Measurements from ENCODE around the gene JAK1. TPM values are rescaled to one million over a fixed set of nuclear protein-coding genes. Genes with fewer than 3 reads are reported as not detected.
A peak's percentile ranks its signal among the peaks of the same experiment; 100 is the strongest.

The JAK1 gene
- total RNA-seq, 3 donors from 2014 or later (not counting 1 experiment from before 2014, with no cell fraction given): 507 to 626 (median 526) TPM

DNA sequence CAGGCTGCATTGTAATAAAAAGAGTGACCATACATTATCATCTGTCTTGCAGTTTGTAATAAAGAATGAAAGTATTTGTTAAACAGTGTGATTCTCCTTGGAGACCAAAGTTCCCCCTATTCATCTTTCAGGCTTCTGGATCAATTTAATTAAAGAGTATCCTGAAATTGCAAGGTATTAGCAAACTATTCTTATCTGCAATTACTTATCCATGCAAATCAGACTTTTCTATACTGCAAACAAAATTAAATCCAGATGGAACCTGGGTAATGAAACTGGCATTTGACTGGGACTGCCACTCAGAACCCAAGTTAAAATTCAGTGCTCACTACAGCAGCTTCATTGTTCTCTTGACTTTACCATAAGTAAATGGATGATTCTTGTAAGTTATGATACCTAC, 37.1 kb downstream of the JAK1 start:
- H3K9me3 Mint-ChIP-seq: no peaks in the 10 kb centered on the region
- H3K4me1 Mint-ChIP-seq: peaks cover 96 to 97% of the 10 kb centered on the region in 2 donors
- no peaks in the 10 kb centered on the region for H3K36me3 Mint-ChIP-seq
- no peaks in the 10 kb centered on the region for H3K27me3 Mint-ChIP-seq (ENCODE audit: low read depth in 2 of 2)
- H3K4me3 Mint-ChIP-seq: peak overlapping the region; percentile 37
- H3K27me3 ChIP-seq (ENCODE audit: control insufficient read depth, insufficient read depth, low read length): no peaks in the 10 kb centered on the region
- peaks cover 6% of the 10 kb centered on the region for H3K36me3 ChIP-seq (ENCODE audit: control insufficient read depth, insufficient read depth, low read length)
- DNase-seq (no peak), ATAC-seq (no peak)
- H3K27ac ChIP-seq (ENCODE audit: low read length): no peak overlapping the region
- peak overlapping the region; percentile 84 to 93 for H3K27ac Mint-ChIP-seq
- no peak overlapping the region for H3K4me3 ChIP-seq (ENCODE audit: low read length)
- intact Hi-C loops (cut with micrococcal nuclease): loop anchor here (2.0 kb wide), 1 partner anchor 20 kb away; no protein-coding TSS in a partner anchor
- peaks cover 63% of the 10 kb centered on the region for H3K4me1 ChIP-seq (ENCODE audit: control insufficient read depth, insufficient read depth, low read length)
- no peaks in the 10 kb centered on the region for H3K9me3 ChIP-seq (ENCODE audit: control insufficient read depth, insufficient read depth, low read length)
- TF ChIP-seq, protein P1, sequence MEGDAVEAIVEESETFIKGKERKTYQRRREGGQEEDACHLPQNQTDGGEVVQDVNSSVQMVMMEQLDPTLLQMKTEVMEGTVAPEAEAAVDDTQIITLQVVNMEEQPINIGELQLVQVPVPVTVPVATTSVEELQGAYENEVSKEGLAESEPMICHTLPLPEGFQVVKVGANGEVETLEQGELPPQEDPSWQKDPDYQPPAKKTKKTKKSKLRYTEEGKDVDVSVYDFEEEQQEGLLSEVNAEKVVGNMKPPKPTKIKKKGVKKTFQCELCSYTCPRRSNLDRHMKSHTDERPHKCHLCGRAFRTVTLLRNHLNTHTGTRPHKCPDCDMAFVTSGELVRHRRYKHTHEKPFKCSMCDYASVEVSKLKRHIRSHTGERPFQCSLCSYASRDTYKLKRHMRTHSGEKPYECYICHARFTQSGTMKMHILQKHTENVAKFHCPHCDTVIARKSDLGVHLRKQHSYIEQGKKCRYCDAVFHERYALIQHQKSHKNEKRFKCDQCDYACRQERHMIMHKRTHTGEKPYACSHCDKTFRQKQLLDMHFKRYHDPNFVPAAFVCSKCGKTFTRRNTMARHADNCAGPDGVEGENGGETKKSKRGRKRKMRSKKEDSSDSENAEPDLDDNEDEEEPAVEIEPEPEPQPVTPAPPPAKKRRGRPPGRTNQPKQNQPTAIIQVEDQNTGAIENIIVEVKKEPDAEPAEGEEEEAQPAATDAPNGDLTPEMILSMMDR (IDR thresholded peaks at IDR 0.05): no peak

DNA sequence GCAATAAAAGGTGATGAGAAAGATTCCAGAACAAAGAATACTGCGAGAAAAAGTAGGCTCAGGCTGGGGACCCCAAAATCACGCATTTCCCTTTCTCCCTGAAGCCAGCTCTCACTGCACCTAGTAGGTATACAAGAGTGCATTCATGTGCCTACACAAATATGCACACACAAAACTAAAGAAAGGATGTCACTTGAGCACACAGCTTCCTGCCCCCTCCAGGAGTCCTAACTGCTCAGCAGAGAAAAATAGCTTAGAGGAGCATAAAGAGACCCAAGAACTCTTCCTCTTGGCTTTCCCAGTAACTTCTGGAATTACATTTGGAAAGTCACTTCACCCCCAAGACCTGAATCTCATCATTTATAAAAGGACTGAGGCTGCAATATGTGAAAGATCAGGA, 38.0 kb downstream of the JAK1 start:
- Mint-ChIP-seq H3K27ac (peak overlapping the region; percentile 84 to 93), H3K36me3 (no peaks in the 10 kb centered on the region), H3K4me1 (peaks cover 95 to 97% of the 10 kb centered on the region in 2 donors), H3K27me3 (ENCODE audit: low read depth in 2 of 2) (no peaks in the 10 kb centered on the region), H3K4me3 (peak overlapping the region; percentile 68), H3K9me3 (no peaks in the 10 kb centered on the region)
- peaks cover 60% of the 10 kb centered on the region for H3K4me1 ChIP-seq (ENCODE audit: control insufficient read depth, insufficient read depth, low read length)
- H3K36me3 ChIP-seq (ENCODE audit: control insufficient read depth, insufficient read depth, low read length): peaks cover 6% of the 10 kb centered on the region
- 77% methylated on average over 2 of the region's 2 CpGs for WGBS (ENCODE audit: insufficient coverage)
- no peak overlapping the region for H3K4me3 ChIP-seq (ENCODE audit: low read length)
- ATAC-seq (no peak), DNase-seq (no peak)
- TF ChIP-seq, protein P1 (IDR thresholded peaks at IDR 0.05): no peak
- H3K9me3 ChIP-seq (ENCODE audit: control insufficient read depth, insufficient read depth, low read length): no peaks in the 10 kb centered on the region
- no peaks in the 10 kb centered on the region for H3K27me3 ChIP-seq (ENCODE audit: control insufficient read depth, insufficient read depth, low read length)
- peak overlapping the region; percentile 25 for H3K27ac ChIP-seq (ENCODE audit: low read length)
- intact Hi-C loops (cut with micrococcal nuclease): loop anchor here (2.0 kb wide), 1 partner anchor 20 kb away; no protein-coding TSS in a partner anchor

DNA sequence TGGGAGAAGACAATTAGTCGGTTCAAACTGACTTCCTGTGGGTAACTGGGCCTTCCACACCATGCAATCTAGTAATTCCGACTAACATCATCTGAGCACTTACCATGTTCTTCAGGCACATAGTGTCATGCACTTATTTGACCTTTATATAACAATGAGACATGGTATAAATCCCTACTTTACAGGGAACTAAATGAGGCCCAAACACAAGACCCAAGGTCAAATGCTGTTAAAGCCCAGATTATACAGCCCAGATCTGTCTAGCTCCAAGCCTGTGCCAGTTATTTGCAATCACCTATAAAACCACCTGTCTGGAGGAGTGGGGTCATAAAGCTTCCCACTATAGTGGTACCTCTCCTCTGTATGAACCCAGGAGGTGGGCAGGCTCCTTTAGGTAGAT, 40.8 kb downstream of the JAK1 start:
- intact Hi-C loops (cut with micrococcal nuclease): loop anchor here (2.0 kb wide), 1 partner anchor 13 kb away; no protein-coding TSS in a partner anchor
- H3K4me3 Mint-ChIP-seq: peak overlapping the region; percentile 85
- H3K4me1 Mint-ChIP-seq: peaks cover 99 to 100% of the 10 kb centered on the region in 2 donors
- H3K36me3 Mint-ChIP-seq: no peaks in the 10 kb centered on the region
- TF ChIP-seq, protein P1 (IDR thresholded peaks at IDR 0.05): no peak
- Histone ChIP-seq H3K4me1 (ENCODE audit: control insufficient read depth, insufficient read depth, low read length) (peaks cover 60% of the 10 kb centered on the region), H3K27ac (ENCODE audit: low read length) (peak overlapping the region; percentile 15), H3K27me3 (ENCODE audit: control insufficient read depth, insufficient read depth, low read length) (no peaks in the 10 kb centered on the region), H3K4me3 (ENCODE audit: low read length) (no peak overlapping the region), H3K36me3 (ENCODE audit: control insufficient read depth, insufficient read depth, low read length) (peaks cover 5% of the 10 kb centered on the region), H3K9me3 (ENCODE audit: control insufficient read depth, insufficient read depth, low read length) (no peaks in the 10 kb centered on the region)
- DNase-seq (no peak), ATAC-seq (no peak)
- H3K27ac Mint-ChIP-seq: peak overlapping the region; percentile 84 to 93
- WGBS (ENCODE audit: insufficient coverage): 45% methylated on average over 2 of the region's 2 CpGs
- no peaks in the 10 kb centered on the region for H3K9me3 Mint-ChIP-seq
- H3K27me3 Mint-ChIP-seq (ENCODE audit: low read depth in 2 of 2): no peaks in the 10 kb centered on the region

DNA sequence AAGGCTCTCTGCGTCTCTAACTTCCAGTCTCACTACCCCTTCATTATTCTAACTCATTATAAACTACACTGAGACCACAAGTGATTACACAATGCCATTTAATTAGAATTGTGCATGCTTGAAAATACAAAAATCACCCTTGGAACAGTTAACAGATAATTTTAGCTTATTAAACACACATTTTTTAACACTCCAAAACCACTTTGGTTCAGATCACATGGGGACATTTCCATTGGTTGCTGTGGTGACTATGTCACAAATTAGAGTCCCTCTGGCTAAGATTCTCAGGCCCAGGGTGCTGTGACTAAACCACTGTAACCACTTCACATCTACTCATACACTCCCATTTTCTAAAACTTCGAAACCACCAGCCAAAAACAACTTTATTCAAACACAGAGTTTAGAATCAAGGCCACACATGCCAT, 43.0 kb downstream of the JAK1 start:
- Histone ChIP-seq H3K9me3 (ENCODE audit: control insufficient read depth, insufficient read depth, low read length) (no peaks in the 10 kb centered on the region), H3K27me3 (ENCODE audit: control insufficient read depth, insufficient read depth, low read length) (no peaks in the 10 kb centered on the region), H3K36me3 (ENCODE audit: control insufficient read depth, insufficient read depth, low read length) (peaks cover 5% of the 10 kb centered on the region), H3K4me1 (ENCODE audit: control insufficient read depth, insufficient read depth, low read length) (peaks cover 70% of the 10 kb centered on the region), H3K27ac (ENCODE audit: low read length) (peak overlapping the region; percentile 73), H3K4me3 (ENCODE audit: low read length) (no peak overlapping the region)
- peak; percentile 46 to 55 for DNase-seq
- WGBS (ENCODE audit: insufficient coverage): 14% methylated on average over 2 of the region's 2 CpGs
- Mint-ChIP-seq H3K4me1 (peaks cover 95 to 96% of the 10 kb centered on the region in 2 donors), H3K27me3 (ENCODE audit: low read depth in 2 of 2) (no peaks in the 10 kb centered on the region), H3K27ac (peak overlapping the region; percentile 84 to 93), H3K4me3 (peak overlapping the region; percentile 85), H3K36me3 (no peaks in the 10 kb centered on the region), H3K9me3 (no peaks in the 10 kb centered on the region)
- intact Hi-C loops (cut with micrococcal nuclease): loop anchor here (1.0 to 2.0 kb wide), 5 partner anchors 25 to 79 kb away; no protein-coding TSS in a partner anchor
- ATAC-seq: peak; percentile 61 to 83 (median 78)
- TF ChIP-seq, protein P1 (IDR thresholded peaks at IDR 0.05): no peak
